ENCODE results near the gene CFAP206. TPM values are rescaled to one million over a fixed set of nuclear protein-coding genes. Genes with fewer than 3 reads are reported as not detected.
A peak's percentile ranks its signal among the peaks of the same experiment; 100 is the strongest.

The CFAP206 gene
- total RNA-seq, result not detected

- CTCF ChIA-PET, result interaction anchor here (0.8 to 3.0 kb wide), 5 partner anchors 15 to 268 kb away, joined by 3 to 13 read pairs (median 4); partner anchors contain the start of gene SLC35A1
- POLR2A ChIA-PET, result no interaction called here
- peak within 1 kb of the TSS; percentile 70 for H3K4me3 Mint-ChIP-seq
- no peaks in the 10 kb centered on the region for H3K36me3 Mint-ChIP-seq (ENCODE audit: low read depth)
- intact Hi-C loops (cut with DNase I, micrococcal nuclease), result loop anchor here (1.0 to 2.0 kb wide), 6 partner anchors 64 to 295 kb away; partner anchors contain the start of genes ORC3 (in 2 of the 2), SLC35A1 (in 2 of the 2), SMIM8 (in 2 of the 2) and ZNF292 (in 2 of the 2)
- no peaks in the 10 kb centered on the region for H3K9me3 Mint-ChIP-seq (ENCODE audit: low read depth)
- H3K4me1 Mint-ChIP-seq, result peaks cover 4% of the 10 kb centered on the region
- peak; percentile 89 for DNase-seq
- H3K27me3 Mint-ChIP-seq, result peaks cover 15% of the 10 kb centered on the region
- peak; percentile 85 for ATAC-seq
- no peak within 1 kb of the TSS for H3K27ac Mint-ChIP-seq
Measured at GRCh38 chr6:87407901-87408720, at the start of gene CFAP206. Gene CFAP206 (plus strand): TSS chr6:87407972. CDS start chr6:87409840, 1,868 bp downstream.

GRCh38 chr6:87364602-87365252, 43.0 kb upstream of the CFAP206 start:
- H3K36me3 Mint-ChIP-seq (ENCODE audit: low read depth), result peaks cover 7% of the 10 kb centered on the region
- intact Hi-C loops (cut with DNase I, micrococcal nuclease), result no loop called here
- no peak overlapping the region for H3K27ac Mint-ChIP-seq
- ChIA-PET POLR2A (no interaction called here), CTCF (interaction anchor here (0.6 to 0.9 kb wide), 2 partner anchors 9 to 12 kb away, joined by 3 to 5 read pairs; no protein-coding TSS in a partner anchor)
- ATAC-seq, result no peak
- H3K4me1 Mint-ChIP-seq, result no peaks in the 10 kb centered on the region
- no peaks in the 10 kb centered on the region for H3K27me3 Mint-ChIP-seq
- no peak overlapping the region for H3K4me3 Mint-ChIP-seq
- no peak for DNase-seq
- peaks cover 7% of the 10 kb centered on the region for H3K9me3 Mint-ChIP-seq (ENCODE audit: low read depth)

GRCh38 chr6:87366072-87366827, 41.5 kb upstream of the CFAP206 start:
- ChIA-PET POLR2A (interaction anchor here (0.6 kb wide), 1 partner anchor 421 kb away, joined by 3 read pairs; no protein-coding TSS in a partner anchor), CTCF (interaction anchor here (0.5 to 1.3 kb wide), 4 partner anchors 16 to 287 kb away, joined by 3 read pairs; no protein-coding TSS in a partner anchor)

GRCh38 chr6:87366899-87367298, 40.9 kb upstream of the CFAP206 start:
- POLR2A ChIA-PET, result no interaction called here
- no peak overlapping the region for H3K4me3 Mint-ChIP-seq
- no peaks in the 10 kb centered on the region for H3K4me1 Mint-ChIP-seq
- no peak overlapping the region for H3K27ac Mint-ChIP-seq
- peaks cover 8% of the 10 kb centered on the region for H3K9me3 Mint-ChIP-seq (ENCODE audit: low read depth)
- DNase-seq, result no peak
- no peak for ATAC-seq
- intact Hi-C loops (cut with DNase I, micrococcal nuclease), result no loop called here
- peaks cover 3% of the 10 kb centered on the region for H3K36me3 Mint-ChIP-seq (ENCODE audit: low read depth)
- CTCF ChIA-PET, result interaction anchor here (0.7 to 1.3 kb wide), 3 partner anchors 15 to 288 kb away, joined by 3 read pairs; no protein-coding TSS in a partner anchor
- no peaks in the 10 kb centered on the region for H3K27me3 Mint-ChIP-seq

More at GRCh38 chr6:87366072-87366827, 41.5 kb upstream of the CFAP206 start:
- no peak overlapping the region for H3K27ac Mint-ChIP-seq
- H3K4me3 Mint-ChIP-seq, result no peak overlapping the region
- no peak for DNase-seq
- intact Hi-C loops (cut with DNase I, micrococcal nuclease), result no loop called here
- no peak for ATAC-seq
- H3K4me1 Mint-ChIP-seq, result no peaks in the 10 kb centered on the region
- no peaks in the 10 kb centered on the region for H3K27me3 Mint-ChIP-seq
- H3K36me3 Mint-ChIP-seq (ENCODE audit: low read depth), result peaks cover 3% of the 10 kb centered on the region
- H3K9me3 Mint-ChIP-seq (ENCODE audit: low read depth), result peaks cover 8% of the 10 kb centered on the region

- Mint-ChIP-seq H3K27me3 (no peaks in the 10 kb centered on the region), H3K27ac (no peak overlapping the region), H3K4me3 (no peak overlapping the region), H3K4me1 (no peaks in the 10 kb centered on the region), H3K36me3 (ENCODE audit: low read depth) (no peaks in the 10 kb centered on the region), H3K9me3 (ENCODE audit: low read depth) (peaks cover 4% of the 10 kb centered on the region)
- ATAC-seq (no peak), DNase-seq (no peak)
- ChIA-PET CTCF (no interaction called here), POLR2A (no interaction called here)
- intact Hi-C loops (cut with DNase I, micrococcal nuclease), result no loop called here
Measured at GRCh38 chr6:87373377-87373776, 34.4 kb upstream of the CFAP206 start.

GRCh38 chr6:87375315-87375714, 32.5 kb upstream of the CFAP206 start:
- CTCF ChIA-PET, result no interaction called here
- H3K36me3 Mint-ChIP-seq (ENCODE audit: low read depth), result no peaks in the 10 kb centered on the region
- H3K27ac Mint-ChIP-seq, result no peak overlapping the region
- H3K4me3 Mint-ChIP-seq, result no peak overlapping the region
- peaks cover 3% of the 10 kb centered on the region for H3K4me1 Mint-ChIP-seq
- intact Hi-C loops (cut with DNase I, micrococcal nuclease), result no loop called here
- DNase-seq, result no peak
- no peaks in the 10 kb centered on the region for H3K9me3 Mint-ChIP-seq (ENCODE audit: low read depth)
- no peaks in the 10 kb centered on the region for H3K27me3 Mint-ChIP-seq
- POLR2A ChIA-PET, result no interaction called here
- ATAC-seq, result no peak

GRCh38 chr6:87376643-87377042, 31.1 kb upstream of the CFAP206 start:
- Mint-ChIP-seq H3K27ac (no peak overlapping the region), H3K27me3 (no peaks in the 10 kb centered on the region), H3K4me3 (no peak overlapping the region), H3K36me3 (ENCODE audit: low read depth) (no peaks in the 10 kb centered on the region), H3K4me1 (peaks cover 3% of the 10 kb centered on the region), H3K9me3 (ENCODE audit: low read depth) (no peaks in the 10 kb centered on the region)
- ChIA-PET CTCF (interaction anchor here (0.8 kb wide), 1 partner anchor 12 kb away, joined by 5 read pairs; no protein-coding TSS in a partner anchor), POLR2A (interaction anchor here (0.6 kb wide), 1 partner anchor 28 kb away, joined by 3 read pairs; no protein-coding TSS in a partner anchor)
- DNase-seq, result no peak
- intact Hi-C loops (cut with DNase I, micrococcal nuclease), result no loop called here
- ATAC-seq, result no peak

- no peaks in the 10 kb centered on the region for H3K9me3 Mint-ChIP-seq (ENCODE audit: low read depth)
- ATAC-seq (no peak), DNase-seq (no peak)
- H3K27me3 Mint-ChIP-seq, result no peaks in the 10 kb centered on the region
- no peak overlapping the region for H3K27ac Mint-ChIP-seq
- POLR2A ChIA-PET, result no interaction called here
- intact Hi-C loops (cut with DNase I, micrococcal nuclease), result no loop called here
- H3K4me1 Mint-ChIP-seq, result peaks cover 3% of the 10 kb centered on the region
- no peaks in the 10 kb centered on the region for H3K36me3 Mint-ChIP-seq (ENCODE audit: low read depth)
- no peak overlapping the region for H3K4me3 Mint-ChIP-seq
- CTCF ChIA-PET, result interaction anchor here (0.6 to 1.0 kb wide), 2 partner anchors 15 to 55 kb away, joined by 3 read pairs; no protein-coding TSS in a partner anchor
Measured at GRCh38 chr6:87378947-87379346, 28.8 kb upstream of the CFAP206 start.

- no peak overlapping the region for H3K27ac Mint-ChIP-seq
- ChIA-PET CTCF (interaction anchor here (0.8 to 1.1 kb wide), 2 partner anchors 10 to 16 kb away, joined by 3 read pairs; no protein-coding TSS in a partner anchor), POLR2A (no interaction called here)
Measured at GRCh38 chr6:87382861-87383260, 24.9 kb upstream of the CFAP206 start.

GRCh38 chr6:87384038-87384437, 23.7 kb upstream of the CFAP206 start:
- Mint-ChIP-seq H3K9me3 (ENCODE audit: low read depth) (no peaks in the 10 kb centered on the region), H3K4me1 (no peaks in the 10 kb centered on the region), H3K27ac (no peak overlapping the region), H3K4me3 (no peak overlapping the region), H3K27me3 (no peaks in the 10 kb centered on the region), H3K36me3 (ENCODE audit: low read depth) (no peaks in the 10 kb centered on the region)
- intact Hi-C loops (cut with DNase I, micrococcal nuclease), result no loop called here
- DNase-seq (no peak), ATAC-seq (no peak)
- CTCF ChIA-PET, result no interaction called here
- POLR2A ChIA-PET, result no interaction called here

More at GRCh38 chr6:87382861-87383260, 24.9 kb upstream of the CFAP206 start:
- no peak for DNase-seq
- H3K4me1 Mint-ChIP-seq, result peaks cover 3% of the 10 kb centered on the region
- H3K36me3 Mint-ChIP-seq (ENCODE audit: low read depth), result no peaks in the 10 kb centered on the region
- intact Hi-C loops (cut with DNase I, micrococcal nuclease), result no loop called here
- H3K27me3 Mint-ChIP-seq, result no peaks in the 10 kb centered on the region
- H3K4me3 Mint-ChIP-seq, result no peak overlapping the region
- ATAC-seq, result no peak
- no peaks in the 10 kb centered on the region for H3K9me3 Mint-ChIP-seq (ENCODE audit: low read depth)

- no peak overlapping the region for H3K4me3 Mint-ChIP-seq
- H3K36me3 Mint-ChIP-seq (ENCODE audit: low read depth), result no peaks in the 10 kb centered on the region
- no peak for DNase-seq
- no peaks in the 10 kb centered on the region for H3K4me1 Mint-ChIP-seq
- H3K27me3 Mint-ChIP-seq, result no peaks in the 10 kb centered on the region
- POLR2A ChIA-PET, result no interaction called here
- intact Hi-C loops (cut with DNase I, micrococcal nuclease), result no loop called here
- no peaks in the 10 kb centered on the region for H3K9me3 Mint-ChIP-seq (ENCODE audit: low read depth)
- no peak overlapping the region for H3K27ac Mint-ChIP-seq
- ATAC-seq, result no peak
- CTCF ChIA-PET, result interaction anchor here (1.0 to 1.1 kb wide), 3 partner anchors 10 to 245 kb away, joined by 3 to 4 read pairs (median 3); no protein-coding TSS in a partner anchor
Measured at GRCh38 chr6:87384449-87384848, 23.3 kb upstream of the CFAP206 start.
